GM23248 (cell line): Measurements from ENCODE around the gene ATP1A2. TPM values are rescaled to one million over a fixed set of nuclear protein-coding genes. Genes with fewer than 3 reads are reported as not detected.

Experiments used
- DNase-seq: peaks from one replicate; pipeline ENCODE4 v3.0.0-alpha.2; 2015
- H2AFZ ChIP-seq: fragments of 200-600 bp; sonication (generic); 2 replicates; pipeline ENCODE4 v1.6.1; 2016; ENCODE audit warnings: antibody characterized with exemption
- H3F3A ChIP-seq: fragments of 200-600 bp; sonication (generic); 2 replicates; pipeline ENCODE4 v1.6.1; 2016; ENCODE audit warnings: mild to moderate bottlenecking, antibody characterized with exemption, mixed run types; ENCODE audit not compliant: insufficient read depth
- H3K27ac ChIP-seq: fragments of 200-600 bp; sonication (generic); 2 replicates; pipeline ENCODE4 v1.5.1; 2016; ENCODE audit warnings: mild to moderate bottlenecking
- H3K27me3 ChIP-seq: fragments of 200-600 bp; sonication (generic); replicated peaks from 2 replicates; pipeline ENCODE4 v1.6.1; 2016; ENCODE audit warnings: mild to moderate bottlenecking; ENCODE audit not compliant: insufficient read depth
- H3K36me3 ChIP-seq: fragments of 200-600 bp; sonication (generic); 2 replicates; pipeline ENCODE4 v1.6.1; 2016; ENCODE audit warnings: low read depth, mild to moderate bottlenecking
- H3K4me1 ChIP-seq: fragments of 200-600 bp; sonication (generic); 2 replicates; pipeline ENCODE4 v1.6.1; 2016; ENCODE audit warnings: mild to moderate bottlenecking; ENCODE audit not compliant: insufficient read depth
- H3K4me2 ChIP-seq: fragments of 200-600 bp; sonication (generic); one replicate; pipeline ENCODE4 v1.6.1; 2016; ENCODE audit warnings: mild to moderate bottlenecking; ENCODE audit not compliant: unreplicated experiment
- H3K4me3 ChIP-seq: fragments of 200-600 bp; sonication (generic); 2 replicates; pipeline ENCODE4 v1.5.1; 2016; ENCODE audit warnings: mild to moderate bottlenecking
- H3K79me2 ChIP-seq: fragments of 200-600 bp; sonication (generic); 2 replicates; pipeline ENCODE4 v1.6.1; 2016; ENCODE audit warnings: mild to moderate bottlenecking; ENCODE audit not compliant: insufficient read depth
- H3K9ac ChIP-seq: fragments of 200-600 bp; sonication (generic); 2 replicates; pipeline ENCODE4 v1.6.1; 2016; ENCODE audit warnings: mild to moderate bottlenecking
- H3K9me2 ChIP-seq: fragments of 200-600 bp; sonication (generic); 2 replicates; pipeline ENCODE4 v1.6.1; 2016; ENCODE audit warnings: mixed run types, mild to moderate bottlenecking, moderate library complexity; ENCODE audit not compliant: insufficient read depth
- H3K9me3 ChIP-seq: fragments of 200-600 bp; sonication (generic); one replicate; pipeline ENCODE4 v1.6.1; 2017; ENCODE audit warnings: low read depth
- H4K20me1 ChIP-seq: fragments of 200-600 bp; sonication (generic); 2 replicates; pipeline ENCODE4 v1.6.0; 2016; ENCODE audit not compliant: insufficient read depth
- EZH2 ChIP-seq: fragments of 200-600 bp; sonication (generic); IDR thresholded peaks from 2 replicates; pipeline ENCODE4 v1.6.1; 2018; ENCODE audit warnings: antibody characterized with exemption, mild to moderate bottlenecking; ENCODE audit not compliant: insufficient read depth, poor library complexity, severe bottlenecking
- EZH2phosphoT487 ChIP-seq: fragments of 200-600 bp; sonication (generic); IDR thresholded peaks from 2 replicates; pipeline ENCODE4 v1.6.1; 2018; ENCODE audit warnings: antibody characterized with exemption, moderate library complexity, mild to moderate bottlenecking, low read depth; ENCODE audit not compliant: insufficient read depth
- WGBS, 2 experiments: methylation state at CpG; one replicate each; pipeline ENCODE4 v1.1.6; 2015 to 2017; ENCODE audit warnings: low lambda C conversion rate in 2 of 2, low coverage in 1 of 2; ENCODE audit errors: missing lambda C conversion rate in 2 of 2; 5-methylcytosine and 5-hydroxymethylcytosine counted together
- in situ Hi-C: fragments of 300-500 bp; cut with MboI; formaldehyde crosslinking; loops from 2 replicates; pipeline ENCODE4 v1.15.0; 2020
- polyA plus RNA-seq: library from polyadenylated mRNA; unstranded; fragments of >200 nt; fragmentation: Nextera tagmentation; extraction: Ambion mirVana; gene quantifications from 2 replicates; pipeline ENCODE4 v1.2.1, GENCODE V29; 2016
- total RNA-seq: library from RNA; depleted of rRNA; stranded (reverse); fragments of >200 nt; shearing (Covaris generic); gene quantifications from 2 replicates; pipeline ENCODE4 v1.2.3, GENCODE V29; 2014

Gene ATP1A2
- total and polyA plus RNA-seq, 2 experiments from 2014 or later: 0.11 to 0.14 TPM

GRCh38 chr1:160112357-160112756 lies 3.2 kb upstream of the ATP1A2 start:
- no peak overlapping the region for H3K27ac ChIP-seq
- H3K4me3 ChIP-seq: no peak overlapping the region
- H3F3A ChIP-seq: no peaks in the 10 kb centered on the region
- 79 to 87% methylated on average over 11 to 12 of the region's 12 CpGs for WGBS, 2 experiments
- no peak overlapping the region for H3K4me2 ChIP-seq
- no peaks in the 10 kb centered on the region for H3K9me2 ChIP-seq
- no peaks in the 10 kb centered on the region for H3K9me3 ChIP-seq
- H3K4me1 ChIP-seq: peaks cover 5% of the 10 kb centered on the region
- no peak overlapping the region for H2AFZ ChIP-seq
- H3K36me3 ChIP-seq: no peaks in the 10 kb centered on the region
- TF ChIP-seq EZH2 (no peak), EZH2phosphoT487 (no peak)
- in situ Hi-C loops: no loop called here
- H3K9ac ChIP-seq: no peak overlapping the region
- DNase-seq: no peak
- H3K79me2 ChIP-seq: no peaks in the 10 kb centered on the region
- no peaks in the 10 kb centered on the region for H3K27me3 ChIP-seq
- H4K20me1 ChIP-seq: no peaks in the 10 kb centered on the region

DNA sequence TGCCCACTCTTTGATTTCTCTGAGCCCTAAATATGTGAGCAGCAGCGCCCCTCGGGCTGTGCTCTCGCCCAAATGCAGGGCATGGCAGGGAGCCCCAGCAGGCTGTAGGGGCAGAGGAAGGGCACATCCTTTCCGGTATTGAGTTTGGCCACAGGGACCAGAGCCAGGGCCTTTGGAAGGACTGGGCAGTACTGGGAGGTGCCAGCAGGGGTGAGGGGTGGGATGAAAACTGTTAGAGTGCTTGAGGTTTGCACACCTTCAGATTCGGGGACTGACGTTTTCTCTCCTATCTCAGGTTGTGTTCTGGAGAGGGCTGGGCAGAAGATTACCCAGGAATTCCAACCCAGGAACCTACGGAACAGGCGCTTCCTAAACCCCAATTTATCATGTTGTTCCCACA lies 2.2 kb upstream of the ATP1A2 start:
- H3K9me2 ChIP-seq: no peaks in the 10 kb centered on the region
- 74 to 81% methylated on average over 8 of the region's 8 CpGs for WGBS, 2 experiments
- no peaks in the 10 kb centered on the region for H4K20me1 ChIP-seq
- H3K4me1 ChIP-seq: peaks cover 10% of the 10 kb centered on the region
- H3K9ac ChIP-seq: no peak overlapping the region
- no peak overlapping the region for H3K4me3 ChIP-seq
- no peaks in the 10 kb centered on the region for H3K36me3 ChIP-seq
- no peak for DNase-seq
- H3K4me2 ChIP-seq: no peak overlapping the region
- no peaks in the 10 kb centered on the region for H3K9me3 ChIP-seq
- TF ChIP-seq EZH2 (no peak), EZH2phosphoT487 (no peak)
- H2AFZ ChIP-seq: no peak overlapping the region
- H3K27me3 ChIP-seq: no peaks in the 10 kb centered on the region
- in situ Hi-C loops: no loop called here
- no peaks in the 10 kb centered on the region for H3K79me2 ChIP-seq
- no peaks in the 10 kb centered on the region for H3F3A ChIP-seq
- no peak overlapping the region for H3K27ac ChIP-seq

DNA sequence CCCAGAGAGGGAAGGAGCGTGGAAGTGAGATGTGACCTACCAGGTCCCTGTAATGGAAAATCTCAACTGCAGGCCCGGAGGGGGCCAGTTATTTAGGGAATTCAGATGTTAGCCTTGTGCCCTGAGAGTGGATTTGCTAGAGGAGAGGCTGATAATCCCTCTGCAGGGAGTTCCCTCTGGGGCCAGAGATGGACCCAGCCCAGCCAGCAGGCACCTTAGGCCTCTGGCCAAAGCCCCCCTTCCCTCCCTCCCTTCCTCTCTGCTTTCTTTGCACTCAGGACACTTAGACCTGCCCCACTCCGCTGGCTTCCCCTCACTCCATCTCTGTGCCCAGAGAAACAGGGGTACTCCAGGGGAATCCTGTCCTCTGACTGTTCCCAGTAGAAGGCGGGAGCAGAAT lies 1.5 kb upstream of the ATP1A2 start:
- 87 to 95% methylated on average over 4 of the region's 4 CpGs for WGBS, 2 experiments
- Histone ChIP-seq H3K36me3 (no peaks in the 10 kb centered on the region), H3K27me3 (no peaks in the 10 kb centered on the region)

DNA sequence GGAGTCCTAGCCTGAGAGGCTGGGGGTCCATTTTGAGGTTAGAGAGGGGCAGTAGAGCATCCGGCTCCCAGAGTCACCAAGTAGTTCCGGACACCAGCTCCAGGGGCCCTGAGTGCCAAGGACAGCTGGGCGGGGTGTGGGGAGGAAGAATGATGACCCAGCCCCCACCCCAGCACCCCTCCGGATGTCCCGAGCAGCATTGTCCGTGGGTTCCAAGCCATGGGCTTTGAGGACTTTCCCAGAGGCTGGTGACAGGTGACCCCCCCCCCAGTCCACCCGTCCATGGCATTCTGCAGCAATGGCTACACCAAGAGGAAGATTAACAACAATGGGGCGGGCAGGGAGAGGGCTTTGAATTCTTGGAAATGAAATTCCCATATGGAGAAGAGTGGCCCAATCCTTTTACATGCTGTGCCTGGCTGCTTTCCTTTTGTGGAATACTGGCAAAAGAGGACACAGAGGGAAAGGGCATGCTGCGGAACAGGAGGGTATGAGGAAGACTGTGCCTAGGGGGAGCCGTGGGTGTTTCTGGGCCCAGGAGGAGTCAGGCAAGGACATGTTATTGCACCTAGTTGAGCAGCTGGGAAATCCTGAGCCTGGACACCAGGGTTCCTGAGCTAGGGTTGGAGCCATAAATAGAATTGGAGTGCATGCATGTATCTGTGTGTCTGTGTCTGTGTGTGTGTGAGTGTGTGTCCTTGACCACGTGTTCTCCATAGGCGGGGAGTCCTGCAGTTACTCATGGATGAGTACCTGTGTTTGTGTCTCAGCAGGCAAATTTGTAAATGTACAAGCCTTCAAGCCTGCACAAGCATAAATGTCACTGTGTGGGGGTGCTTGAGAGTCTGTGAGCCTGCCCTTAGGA lies 956 bp downstream of the ATP1A2 start:
- H3K27ac ChIP-seq: no peak overlapping the region
- WGBS, 2 experiments: 57 to 62% methylated on average over 11 to 12 of the region's 12 CpGs
- H3K36me3 ChIP-seq: no peaks in the 10 kb centered on the region
- no peaks in the 10 kb centered on the region for H3K9me3 ChIP-seq
- no peaks in the 10 kb centered on the region for H3K9me2 ChIP-seq
- no peak overlapping the region for H3K9ac ChIP-seq
- H3F3A ChIP-seq: no peaks in the 10 kb centered on the region
- peaks cover 10% of the 10 kb centered on the region for H3K4me1 ChIP-seq
- H3K79me2 ChIP-seq: no peaks in the 10 kb centered on the region
- DNase-seq: peak; percentile 46
- H3K4me2 ChIP-seq: no peak overlapping the region
- no peak overlapping the region for H3K4me3 ChIP-seq
- in situ Hi-C loops: no loop called here
- no peaks in the 10 kb centered on the region for H3K27me3 ChIP-seq
- TF ChIP-seq EZH2phosphoT487 (no peak), EZH2 (no peak)
- H4K20me1 ChIP-seq: no peaks in the 10 kb centered on the region
- no peak overlapping the region for H2AFZ ChIP-seq

More for the DNA sequence above, 1.5 kb upstream of the ATP1A2 start:
- in situ Hi-C loops: no loop called here
- H3K9me3 ChIP-seq: no peaks in the 10 kb centered on the region
- no peaks in the 10 kb centered on the region for H4K20me1 ChIP-seq
- H3K4me1 ChIP-seq: peaks cover 10% of the 10 kb centered on the region
- H3K4me3 ChIP-seq: no peak overlapping the region
- no peaks in the 10 kb centered on the region for H3K9me2 ChIP-seq
- TF ChIP-seq EZH2: no peak
- no peak for TF ChIP-seq EZH2phosphoT487
- H3K4me2 ChIP-seq: no peak overlapping the region
- H3K79me2 ChIP-seq: no peaks in the 10 kb centered on the region
- H3K27ac ChIP-seq: no peak overlapping the region
- H3K9ac ChIP-seq: no peak overlapping the region
- no peak overlapping the region for H2AFZ ChIP-seq
- H3F3A ChIP-seq: no peaks in the 10 kb centered on the region
- no peak for DNase-seq
